GM21786 (cell line): ENCODE results near the gene HMX2.

ENCODE experiments used
- ATAC-seq: cut with Tn5 transposase; IDR thresholded peaks from one replicate; pipeline ENCODE4 v1.9.1; 2021; ENCODE audit not compliant: unreplicated experiment

HMX2 gene

GRCh38 chr10:123187781-123188180 is 39.8 kb downstream of the HMX2 start:
- ATAC-seq = no peak

- no peak for ATAC-seq
Measured at GRCh38 chr10:123191886-123192285, 44.0 kb downstream of the HMX2 start.

GRCh38 chr10:123194056-123194455 is 46.1 kb downstream of the HMX2 start:
- no peak for ATAC-seq
